IMR-90 (cell line): Measurements from ENCODE around the gene SLC50A1. TPM values are rescaled to one million over a fixed set of nuclear protein-coding genes. Genes with fewer than 3 reads are reported as not detected.

ENCODE experiments used
- ATAC-seq: fragments of 200-7000 bp; cut with Tn5 transposase; 2 replicates; pipeline ENCODE4 v1.9.1; 2020; ENCODE audit warnings: low read depth, mild to moderate bottlenecking, moderate library complexity
- BruUV-seq: library from RNA; stranded (reverse); fragments of 400-500 nt; replicated peaks from 2 replicates; lab custom pipeline; 2021; lab: Mats Ljungman, UMichigan
- CTCF ChIA-PET: fragments of 300-600 bp; formaldehyde crosslinking; extraction: SDS; loops from one replicate; lab custom pipeline; 2021; ENCODE audit warnings: antibody characterized with exemption; lab: Yijun Ruan, JAX
- POLR2A ChIA-PET: fragments of 300-600 bp; sonication (Branson Sonifier 250); formaldehyde crosslinking; loops from one replicate; lab custom pipeline; 2022; ENCODE audit warnings: antibody characterized with exemption; ENCODE audit not compliant: unreplicated experiment; lab: Charles Lee
- DNase-seq: peaks from one replicate; pipeline ENCODE4 v3.0.0; 2013
- H2AFZ ChIP-seq: replicated peaks from 2 replicates; pipeline ENCODE3; 2013; ENCODE audit warnings: low read length, mild to moderate bottlenecking; ENCODE audit not compliant: poor library complexity
- H2AK5ac ChIP-seq: 2 replicates; pipeline ENCODE4 v1.6.1; 2013; ENCODE audit warnings: low read depth, low read length, inconsistent platforms
- H2AK9ac ChIP-seq: replicated peaks from 2 replicates; pipeline ENCODE3; 2013; ENCODE audit warnings: mild to moderate bottlenecking, low read depth, low read length, moderate library complexity; ENCODE audit not compliant: poor library complexity
- H2BK120ac ChIP-seq: 2 replicates; pipeline ENCODE4 v1.6.1; 2013; ENCODE audit warnings: low read depth, low read length, inconsistent platforms
- H2BK15ac ChIP-seq: 3 replicates; pipeline ENCODE4 v1.6.1; 2013; ENCODE audit warnings: low read depth, low read length, inconsistent platforms
- H2BK20ac ChIP-seq: 2 replicates; pipeline ENCODE4 v1.6.1; 2013; ENCODE audit warnings: low read depth, mild to moderate bottlenecking, inconsistent platforms, low read length, moderate library complexity
- H2BK5ac ChIP-seq: 2 replicates; pipeline ENCODE4 v1.6.1; 2013; ENCODE audit warnings: mild to moderate bottlenecking, low read depth, low read length, inconsistent platforms; ENCODE audit not compliant: poor library complexity, severe bottlenecking
- H3K14ac ChIP-seq: replicated peaks from 2 replicates; pipeline ENCODE4 v1.6.1; 2013; ENCODE audit warnings: low read depth, low read length, inconsistent platforms
- H3K18ac ChIP-seq: 2 replicates; pipeline ENCODE4 v1.6.1; 2013; ENCODE audit warnings: low read depth, low read length, control low read depth
- H3K23ac ChIP-seq: 2 replicates; pipeline ENCODE4 v1.6.1; 2013; ENCODE audit warnings: low read depth, low read length, inconsistent platforms
- H3K27ac ChIP-seq: 2 replicates; pipeline ENCODE4 v1.5.1; 2013; ENCODE audit warnings: mild to moderate bottlenecking, control low read depth, low read length; ENCODE audit not compliant: insufficient read depth
- H3K27me3 ChIP-seq: 2 replicates; pipeline ENCODE4 v1.6.1; 2013; ENCODE audit warnings: low read length; ENCODE audit not compliant: control insufficient read depth, insufficient read depth
- H3K36me3 ChIP-seq: 2 replicates; pipeline ENCODE4 v1.6.1; 2013; ENCODE audit warnings: low read length, mixed read lengths; ENCODE audit not compliant: control insufficient read depth, insufficient read depth
- H3K4ac ChIP-seq: 2 replicates; pipeline ENCODE4 v1.6.1; 2013; ENCODE audit warnings: low read depth, low read length, inconsistent platforms
- H3K4me1 ChIP-seq: 2 replicates; pipeline ENCODE4 v1.6.1; 2013; ENCODE audit warnings: low read length, mixed read lengths; ENCODE audit not compliant: control insufficient read depth, insufficient read depth
- H3K4me2 ChIP-seq: 2 replicates; pipeline ENCODE4 v1.6.1; 2013; ENCODE audit warnings: low read depth, mild to moderate bottlenecking, control low read depth, low read length, moderate library complexity
- H3K4me3 ChIP-seq: 2 replicates; pipeline ENCODE4 v1.5.1; 2013; ENCODE audit warnings: low read depth, mild to moderate bottlenecking, control low read depth, low read length, moderate library complexity; ENCODE audit not compliant: insufficient read depth
- H3K56ac ChIP-seq: 2 replicates; pipeline ENCODE4 v1.6.1; 2013; ENCODE audit warnings: low read length, inconsistent platforms; ENCODE audit not compliant: insufficient read depth; ENCODE audit errors: extremely low read depth
- H3K79me1 ChIP-seq, 2 experiments: 2 replicates each; pipeline ENCODE4 v1.6.1; 2013; ENCODE audit warnings: low read length in 2 of 2, inconsistent platforms in 1 of 2, low read depth in 1 of 2
- H3K9ac ChIP-seq: 2 replicates; pipeline ENCODE4 v1.6.1; 2013; ENCODE audit warnings: low read depth, low read length, control low read depth
- H3K9me1 ChIP-seq: 2 replicates; pipeline ENCODE4 v1.6.1; 2013; ENCODE audit warnings: low read length, inconsistent platforms; ENCODE audit not compliant: insufficient read depth
- H3K9me3 ChIP-seq: 2 replicates; pipeline ENCODE4 v1.6.1; 2013; ENCODE audit warnings: low read length; ENCODE audit not compliant: control insufficient read depth, insufficient read depth
- H4K20me1 ChIP-seq: 2 replicates; pipeline ENCODE4 v1.6.1; 2013; ENCODE audit warnings: low read length, inconsistent platforms; ENCODE audit not compliant: insufficient read depth
- H4K5ac ChIP-seq: 2 replicates; pipeline ENCODE4 v1.6.1; 2013; ENCODE audit warnings: mild to moderate bottlenecking, low read depth, low read length, control low read depth
- H4K8ac ChIP-seq, 2 experiments: 2 replicates each; pipeline ENCODE4 v1.6.1; 2013; ENCODE audit warnings: low read depth in 2 of 2, low read length in 2 of 2, control low read depth in 1 of 2, inconsistent platforms in 1 of 2
- H4K91ac ChIP-seq: 2 replicates; pipeline ENCODE4 v1.6.1; 2013; ENCODE audit warnings: low read depth, low read length, inconsistent platforms; ENCODE audit not compliant: insufficient read depth
- BHLHE40 ChIP-seq: fragments of 150-350 bp; IDR thresholded peaks from 2 replicates; pipeline ENCODE4 v1.6.1; 2016; ENCODE audit warnings: mild to moderate bottlenecking, low read depth, low read length
- CEBPB ChIP-seq: IDR thresholded peaks from 2 replicates; pipeline ENCODE4 v1.6.1; 2012; ENCODE audit warnings: low read depth, low read length, improper control_type of control experiment
- CHD1 ChIP-seq: IDR thresholded peaks from 2 replicates; pipeline ENCODE4 v1.6.1; 2012; ENCODE audit warnings: low read depth, low read length, improper control_type of control experiment
- FOS ChIP-seq: fragments of 150-350 bp; IDR thresholded peaks from 2 replicates; pipeline ENCODE4 v1.6.1; 2016; ENCODE audit warnings: low read depth, low read length
- MAFK ChIP-seq: IDR thresholded peaks from 2 replicates; pipeline ENCODE4 v1.6.1; 2012; ENCODE audit warnings: low read depth, low read length, improper control_type of control experiment
- MAZ ChIP-seq: IDR thresholded peaks from 2 replicates; pipeline ENCODE4 v1.6.1; 2012; ENCODE audit warnings: low read depth, mild to moderate bottlenecking, low read length, improper control_type of control experiment, moderate library complexity, borderline replicate concordance
- MXI1 ChIP-seq: IDR thresholded peaks from 2 replicates; pipeline ENCODE4 v1.6.1; 2012; ENCODE audit warnings: low read depth, mild to moderate bottlenecking, low read length, moderate library complexity, borderline replicate concordance
- NFE2L2 ChIP-seq: fragments of 150-350 bp; IDR thresholded peaks from 2 replicates; pipeline ENCODE4 v1.6.1; 2016; ENCODE audit warnings: low read depth, mild to moderate bottlenecking, low read length
- POLR2A ChIP-seq: IDR thresholded peaks from 2 replicates; pipeline ENCODE4 v1.6.1; 2012; ENCODE audit warnings: mild to moderate bottlenecking, low read depth, low read length
- RAD21 ChIP-seq: IDR thresholded peaks from 2 replicates; pipeline ENCODE4 v1.6.1; 2012; ENCODE audit warnings: low read length, improper control_type of control experiment
- RCOR1 ChIP-seq: IDR thresholded peaks from 2 replicates; pipeline ENCODE4 v1.6.1; 2012; ENCODE audit warnings: mild to moderate bottlenecking, low read length, improper control_type of control experiment; ENCODE audit not compliant: insufficient replicate concordance
- SMC3 ChIP-seq: fragments of 150-350 bp; IDR thresholded peaks from 2 replicates; pipeline ENCODE4 v1.6.1; 2016; ENCODE audit warnings: low read depth, mild to moderate bottlenecking, antibody characterized with exemption, low read length, moderate library complexity
- WGBS, 2 experiments: methylation state at CpG; one replicate each; pipeline versions ENCODE4 v1.1.5 to v1.1.7; 2013; ENCODE audit warnings: missing lambda C conversion rate in 2 of 2; ENCODE audit not compliant: insufficient read length in 1 of 2; ENCODE audit errors: extremely low coverage in 2 of 2; 5-methylcytosine and 5-hydroxymethylcytosine counted together
- dilution Hi-C: fragments of 300-500 bp; cut with HindIII; formaldehyde crosslinking; loops from one replicate; pipeline ENCODE4 v1.14.3; 2018; ENCODE audit warnings: low sequenced_read_pairs; ENCODE audit not compliant: unreplicated experiment
- in situ Hi-C: fragments of 300-500 bp; cut with MboI; formaldehyde crosslinking; loops from 3 replicates; pipeline ENCODE4 v1.14.3; 2019; ENCODE audit warnings: low sequenced_read_pairs, inconsistent platforms, mixed read lengths
- intact Hi-C: fragments of 100-400 bp; cut with micrococcal nuclease; formaldehyde crosslinking; loops from 2 replicates; pipeline ENCODE4 v1.10.0; 2022
- polyA plus RNA-seq, 3 experiments: library from polyadenylated mRNA; depleted of rRNA; stranded (reverse); fragments of >200 nt; gene quantifications; 2 replicates each; pipeline ENCODE4 v1.2.3, GENCODE V29; 2012; ENCODE audit warnings: low replicate concordance in 1 of 3
- total RNA-seq: library from RNA; depleted of rRNA; stranded (reverse); fragments of >200 nt; gene quantifications from 2 replicates; pipeline ENCODE4 v1.2.3, GENCODE V29; 2012
- TF ChIP-seq, protein P1 (sequence below): fragments of 150-350 bp; IDR thresholded peaks from 2 replicates; pipeline ENCODE4 v1.6.1; 2017; ENCODE audit warnings: mild to moderate bottlenecking, antibody characterized with exemption, low read length, low read depth
- TF ChIP-seq, protein P2 (sequence below): conservative IDR thresholded peaks from 2 replicates; pipeline ENCODE4 v1.5.1; 2012; ENCODE audit warnings: mild to moderate bottlenecking, low read depth, low read length, improper control_type of control experiment
- TF ChIP-seq, protein P3 (sequence below): fragments of 150-350 bp; IDR thresholded peaks from 2 replicates; pipeline ENCODE4 v1.6.1; 2016; ENCODE audit warnings: low read depth, mild to moderate bottlenecking, low read length, moderate library complexity, borderline replicate concordance

SLC50A1 gene
- total and polyA plus RNA-seq, 2 of the 4 experiments (the other 2 are of a cell fraction): 20.6 to 20.8 TPM

DNA sequence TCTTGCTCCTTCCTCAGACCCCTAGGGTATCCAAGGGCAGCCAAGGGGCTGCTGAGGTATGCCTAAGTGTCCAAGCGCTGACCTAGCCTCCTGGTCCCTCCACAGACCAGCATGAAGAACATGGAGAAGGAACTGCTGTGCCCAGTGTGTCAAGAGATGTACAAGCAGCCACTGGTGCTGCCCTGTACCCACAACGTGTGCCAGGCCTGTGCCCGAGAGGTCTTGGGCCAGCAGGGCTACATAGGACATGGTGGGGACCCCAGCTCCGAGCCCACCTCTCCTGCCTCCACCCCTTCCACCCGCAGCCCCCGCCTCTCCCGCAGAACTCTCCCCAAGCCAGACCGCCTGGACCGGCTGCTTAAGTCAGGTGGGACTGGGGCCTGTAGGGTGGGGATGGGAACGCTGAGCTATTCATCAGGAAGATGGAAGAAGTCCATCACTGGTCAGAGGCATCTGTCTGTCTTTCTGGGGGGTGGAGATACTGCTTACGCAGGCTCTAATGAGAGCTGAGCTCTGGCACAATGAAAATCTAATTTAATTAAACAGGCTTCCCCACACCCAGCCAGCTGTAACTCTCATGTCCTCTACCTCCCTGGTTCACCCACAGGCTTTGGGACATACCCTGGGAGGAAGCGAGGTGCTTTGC, 39.8 kb downstream of the SLC50A1 start:
- Histone ChIP-seq H3K36me3 (peaks cover 34% of the 10 kb centered on the region), H3K9ac (no peak overlapping the region), H4K8ac (peak overlapping the region; percentile 10 to 98; a peak in 2 of 4 replicates), H2BK120ac (no peak overlapping the region), H2AK9ac (peak overlapping the region; percentile 96), H4K5ac (no peak overlapping the region), H3K14ac (no peak overlapping the region), H3K9me1 (peaks cover 2% of the 10 kb centered on the region; the same call in 1 of the 2 replicates), H3K27ac (no peak overlapping the region), H3K4ac (peak overlapping the region; percentile 78; the same call in 1 of the 2 replicates), H4K20me1 (no peaks in the 10 kb centered on the region), H3K18ac (no peak overlapping the region), H2AFZ (no peak overlapping the region), H3K9me3 (no peaks in the 10 kb centered on the region), H3K4me2 (peak overlapping the region; percentile 94; the same call in 1 of the 2 replicates), H4K91ac (no peak overlapping the region), H2BK20ac (no peak overlapping the region), H2BK15ac (no peak overlapping the region), H2AK5ac (no peak overlapping the region), H3K4me1 (peaks cover 3% of the 10 kb centered on the region), H3K4me3 (no peak overlapping the region), H3K79me1 (peaks cover 0 to 44% of the 10 kb centered on the region in 2 experiments; a peak in 3 of 4 replicates), H3K23ac (no peak overlapping the region), H3K56ac (no peak overlapping the region), H2BK5ac (no peak overlapping the region), H3K27me3 (no peaks in the 10 kb centered on the region)
- intact Hi-C loops (loop anchor here (10.0 kb wide), 2 partner anchors 201 to 419 kb away; partner anchors contain the start of genes CKS1B and SHC1), in situ Hi-C loops (no loop called here), dilution Hi-C loops (no loop called here)
- ChIA-PET CTCF (interaction anchor here (0.7 to 1.5 kb wide), 2 partner anchors 18 to 32 kb away, joined by 4 to 6 read pairs; partner anchors contain the start of gene THBS3), POLR2A (no interaction called here)
- 100% methylated on average over 3 of the region's 12 CpGs; no CpG with 5 or more reads in 1 of the 2 experiments for WGBS, 2 experiments
- BruUV-seq: no TSS peak
- no peak for ATAC-seq
- no peak for DNase-seq
- TF ChIP-seq RAD21 (no peak), CHD1 (no peak), SMC3 (no peak), MXI1 (no peak), MAZ (no peak), NFE2L2 (no peak), FOS (no peak), BHLHE40 (no peak), CEBPB (no peak), POLR2A (no peak), MAFK (no peak), RCOR1 (no peak)
- TF ChIP-seq, protein P1, sequence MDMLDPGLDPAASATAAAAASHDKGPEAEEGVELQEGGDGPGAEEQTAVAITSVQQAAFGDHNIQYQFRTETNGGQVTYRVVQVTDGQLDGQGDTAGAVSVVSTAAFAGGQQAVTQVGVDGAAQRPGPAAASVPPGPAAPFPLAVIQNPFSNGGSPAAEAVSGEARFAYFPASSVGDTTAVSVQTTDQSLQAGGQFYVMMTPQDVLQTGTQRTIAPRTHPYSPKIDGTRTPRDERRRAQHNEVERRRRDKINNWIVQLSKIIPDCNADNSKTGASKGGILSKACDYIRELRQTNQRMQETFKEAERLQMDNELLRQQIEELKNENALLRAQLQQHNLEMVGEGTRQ: no peak
- TF ChIP-seq, protein P2, sequence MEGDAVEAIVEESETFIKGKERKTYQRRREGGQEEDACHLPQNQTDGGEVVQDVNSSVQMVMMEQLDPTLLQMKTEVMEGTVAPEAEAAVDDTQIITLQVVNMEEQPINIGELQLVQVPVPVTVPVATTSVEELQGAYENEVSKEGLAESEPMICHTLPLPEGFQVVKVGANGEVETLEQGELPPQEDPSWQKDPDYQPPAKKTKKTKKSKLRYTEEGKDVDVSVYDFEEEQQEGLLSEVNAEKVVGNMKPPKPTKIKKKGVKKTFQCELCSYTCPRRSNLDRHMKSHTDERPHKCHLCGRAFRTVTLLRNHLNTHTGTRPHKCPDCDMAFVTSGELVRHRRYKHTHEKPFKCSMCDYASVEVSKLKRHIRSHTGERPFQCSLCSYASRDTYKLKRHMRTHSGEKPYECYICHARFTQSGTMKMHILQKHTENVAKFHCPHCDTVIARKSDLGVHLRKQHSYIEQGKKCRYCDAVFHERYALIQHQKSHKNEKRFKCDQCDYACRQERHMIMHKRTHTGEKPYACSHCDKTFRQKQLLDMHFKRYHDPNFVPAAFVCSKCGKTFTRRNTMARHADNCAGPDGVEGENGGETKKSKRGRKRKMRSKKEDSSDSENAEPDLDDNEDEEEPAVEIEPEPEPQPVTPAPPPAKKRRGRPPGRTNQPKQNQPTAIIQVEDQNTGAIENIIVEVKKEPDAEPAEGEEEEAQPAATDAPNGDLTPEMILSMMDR: no peak
- TF ChIP-seq, protein P3, sequence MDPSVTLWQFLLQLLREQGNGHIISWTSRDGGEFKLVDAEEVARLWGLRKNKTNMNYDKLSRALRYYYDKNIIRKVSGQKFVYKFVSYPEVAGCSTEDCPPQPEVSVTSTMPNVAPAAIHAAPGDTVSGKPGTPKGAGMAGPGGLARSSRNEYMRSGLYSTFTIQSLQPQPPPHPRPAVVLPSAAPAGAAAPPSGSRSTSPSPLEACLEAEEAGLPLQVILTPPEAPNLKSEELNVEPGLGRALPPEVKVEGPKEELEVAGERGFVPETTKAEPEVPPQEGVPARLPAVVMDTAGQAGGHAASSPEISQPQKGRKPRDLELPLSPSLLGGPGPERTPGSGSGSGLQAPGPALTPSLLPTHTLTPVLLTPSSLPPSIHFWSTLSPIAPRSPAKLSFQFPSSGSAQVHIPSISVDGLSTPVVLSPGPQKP: no peak
